Subcutaneous abdominal adipose tissue (tissue), 5 donors: ENCODE measurements around the gene XRN2.
"Not testable (repeated sequence)": the region's sequence is repeated elsewhere in the genome, so short reads cannot be mapped to it uniquely, and the experiment has no call there.

Experiments
- H3K27ac ChIP-seq: one replicate; pipeline ENCODE4 v1.7.0; 2013; ENCODE audit warnings: low read depth, mild to moderate bottlenecking, inconsistent platforms, low read length, moderate library complexity
- H3K27me3 ChIP-seq, 5 donors: one replicate each; pipeline ENCODE4 v1.7.0; 2013; ENCODE audit warnings: low read length in 5 of 5, inconsistent platforms in 1 of 5; ENCODE audit not compliant: control insufficient read depth in 5 of 5, insufficient read depth in 4 of 5
- H3K36me3 ChIP-seq, 5 donors: one replicate each; pipeline ENCODE4 v1.7.0; 2013; ENCODE audit warnings: low read length in 5 of 5; ENCODE audit not compliant: control insufficient read depth in 5 of 5, insufficient read depth in 5 of 5
- H3K4me1 ChIP-seq, 5 donors: one replicate each; pipeline ENCODE4 v1.7.0; 2013; ENCODE audit warnings: low read length in 5 of 5, mild to moderate bottlenecking in 3 of 5, moderate library complexity in 1 of 5; ENCODE audit not compliant: control insufficient read depth in 5 of 5, insufficient read depth in 5 of 5
- H3K4me3 ChIP-seq, 5 donors: one replicate each; pipeline ENCODE4 v1.7.0; 2013; ENCODE audit warnings: low read length in 5 of 5, low read depth in 1 of 5
- H3K9ac ChIP-seq, 5 donors: one replicate each; pipeline ENCODE4 v1.7.0; 2013; ENCODE audit warnings: low read length in 5 of 5, mild to moderate bottlenecking in 4 of 5, moderate library complexity in 3 of 5
- H3K9me3 ChIP-seq, 5 donors: one replicate each; pipeline ENCODE4 v1.7.0; 2013; ENCODE audit warnings: low read length in 5 of 5; ENCODE audit not compliant: control insufficient read depth in 5 of 5
- donor health status: healthy.
- donor health status: healthy.
- donor health status: healthy.
- donor health status: healthy.
- donor health status: healthy.

XRN2 gene

GRCh38 chr20:21398109-21399004 is 95.2 kb downstream of the XRN2 start:
- H3K4me3 ChIP-seq: no peak overlapping the region

GRCh38 chr20:21399005-21399475 is 95.9 kb downstream of the XRN2 start:
- no peak overlapping the region for H3K9ac ChIP-seq
- H3K36me3 ChIP-seq: no peaks in the 10 kb centered on the region
- H3K4me1 ChIP-seq: peaks cover 0 to 20% (median 10%) of the 10 kb centered on the region in 5 donors
- H3K9me3 ChIP-seq: peaks cover 0 to 4% (median 0%) of the 10 kb centered on the region in 5 donors
- H3K27ac ChIP-seq: no peak overlapping the region
- H3K27me3 ChIP-seq: peaks cover 38 to 64% (median 48%) of the 10 kb centered on the region in 5 donors
- no peak overlapping the region for H3K4me3 ChIP-seq

More at GRCh38 chr20:21398109-21399004, 95.2 kb downstream of the XRN2 start:
- Histone ChIP-seq H3K4me1 (peaks cover 0 to 20% (median 10%) of the 10 kb centered on the region in 5 donors), H3K27ac (no peak overlapping the region), H3K9me3 (peaks cover 0 to 4% (median 0%) of the 10 kb centered on the region in 5 donors), H3K9ac (no peak overlapping the region), H3K36me3 (no peaks in the 10 kb centered on the region), H3K27me3 (peaks cover 40 to 71% (median 51%) of the 10 kb centered on the region in 5 donors)

GRCh38 chr20:21411725-21412124 is 108.6 kb downstream of the XRN2 start:
- Histone ChIP-seq H3K9ac (no peak overlapping the region), H3K4me3 (no peak overlapping the region), H3K27me3 (peaks cover 0 to 6% (median 0%) of the 10 kb centered on the region in 5 donors), H3K4me1 (no peaks in the 10 kb centered on the region), H3K27ac (no peak overlapping the region), H3K9me3 (peaks cover 0 to 13% (median 2%) of the 10 kb centered on the region in 5 donors), H3K36me3 (no peaks in the 10 kb centered on the region)

- H3K9ac ChIP-seq, H3K4me1 ChIP-seq, H3K27me3 ChIP-seq, H3K27ac ChIP-seq, H3K4me3 ChIP-seq, H3K36me3 ChIP-seq: not testable (repeated sequence)
- peaks cover 0 to 13% (median 2%) of the 10 kb centered on the region in 5 donors for H3K9me3 ChIP-seq
These were observed 110.9 kb downstream of the XRN2 start for GRCh38 chr20:21413996-21414395.

GRCh38 chr20:21419147-21419546 is 116.0 kb downstream of the XRN2 start:
- not testable (repeated sequence) for H3K9ac ChIP-seq, H3K4me1 ChIP-seq, H3K36me3 ChIP-seq, H3K4me3 ChIP-seq, H3K27ac ChIP-seq, H3K27me3 ChIP-seq
- H3K9me3 ChIP-seq: peaks cover 3 to 22% (median 21%) of the 10 kb centered on the region in 5 donors

- Histone ChIP-seq H3K9ac (no peak overlapping the region), H3K27ac (no peak overlapping the region), H3K4me3 (no peak overlapping the region), H3K4me1 (no peaks in the 10 kb centered on the region), H3K27me3 (no peaks in the 10 kb centered on the region), H3K36me3 (no peaks in the 10 kb centered on the region), H3K9me3 (peaks cover 3 to 45% (median 36%) of the 10 kb centered on the region in 5 donors)
These were observed 118.6 kb downstream of the XRN2 start for GRCh38 chr20:21421601-21422236.

- not testable (repeated sequence) for H3K36me3 ChIP-seq, H3K27me3 ChIP-seq, H3K9ac ChIP-seq, H3K4me1 ChIP-seq, H3K4me3 ChIP-seq, H3K27ac ChIP-seq
- H3K9me3 ChIP-seq: peaks cover 3 to 45% (median 36%) of the 10 kb centered on the region in 5 donors
These were observed 120.6 kb downstream of the XRN2 start for GRCh38 chr20:21423712-21424111.

GRCh38 chr20:21424846-21425245 is 121.7 kb downstream of the XRN2 start:
- no peak overlapping the region for H3K9ac ChIP-seq

GRCh38 chr20:21430020-21430419 is 126.9 kb downstream of the XRN2 start:
- Histone ChIP-seq H3K36me3 (no peaks in the 10 kb centered on the region), H3K9me3 (peaks cover 0 to 15% (median 10%) of the 10 kb centered on the region in 5 donors), H3K27me3 (peaks cover 0 to 5% (median 0%) of the 10 kb centered on the region in 5 donors), H3K9ac (no peak overlapping the region), H3K4me1 (no peaks in the 10 kb centered on the region), H3K27ac (no peak overlapping the region), H3K4me3 (no peak overlapping the region)

More at GRCh38 chr20:21424846-21425245, 121.7 kb downstream of the XRN2 start:
- peaks cover 3 to 45% (median 36%) of the 10 kb centered on the region in 5 donors for H3K9me3 ChIP-seq
- no peaks in the 10 kb centered on the region for H3K27me3 ChIP-seq
- no peaks in the 10 kb centered on the region for H3K4me1 ChIP-seq
- no peak overlapping the region for H3K4me3 ChIP-seq
- H3K27ac ChIP-seq: no peak overlapping the region
- no peaks in the 10 kb centered on the region for H3K36me3 ChIP-seq

- Histone ChIP-seq H3K9me3 (no peaks in the 10 kb centered on the region), H3K27ac (no peak overlapping the region), H3K27me3 (peaks cover 0 to 15% (median 0%) of the 10 kb centered on the region in 5 donors), H3K4me1 (no peaks in the 10 kb centered on the region), H3K4me3 (no peak overlapping the region), H3K9ac (no peak overlapping the region), H3K36me3 (no peaks in the 10 kb centered on the region)
These were observed 129.8 kb downstream of the XRN2 start for GRCh38 chr20:21432911-21433310.
